Melanocyte of skin (primary cell): ENCODE data around the gene PARD3B. TPM values are rescaled to one million over a fixed set of nuclear protein-coding genes. Genes with fewer than 3 reads are reported as not detected.

ENCODE experiments used
- small RNA-seq, 2 donors: library from RNA; depleted of rRNA; stranded (forward); fragments of <200 nt; gene quantifications; one replicate each; pipeline ENCODE3, GENCODE V24; 2012
- total RNA-seq, 2 donors: library from RNA; depleted of rRNA; stranded (reverse); fragments of >200 nt; gene quantifications; 2 replicates each; pipeline ENCODE4 v1.2.3, GENCODE V29; 2012

Gene PARD3B
- 1 to 10 TPM; 4.7 to 6.2 TPM for total RNA-seq

GRCh38 chr2:204544961-204545860 is at the start of gene PARD3B:
Gene PARD3B, plus strand, starts transcription at chr2:204545475. Its CDS starts 525 bp downstream, at chr2:204546000.

Small RNA genes lying within 50 kb of the gene (small RNA-seq; reads per million reads assigned to genes)
- 0 reads per million in 2 donors for gene AC008171.1
